ENCODE data around the gene OPRM1. TPM values are rescaled to one million over a fixed set of nuclear protein-coding genes. Genes with fewer than 3 reads are reported as not detected.

OPRM1 gene
- polyA plus RNA-seq, 3 donors, result not detected

DNA sequence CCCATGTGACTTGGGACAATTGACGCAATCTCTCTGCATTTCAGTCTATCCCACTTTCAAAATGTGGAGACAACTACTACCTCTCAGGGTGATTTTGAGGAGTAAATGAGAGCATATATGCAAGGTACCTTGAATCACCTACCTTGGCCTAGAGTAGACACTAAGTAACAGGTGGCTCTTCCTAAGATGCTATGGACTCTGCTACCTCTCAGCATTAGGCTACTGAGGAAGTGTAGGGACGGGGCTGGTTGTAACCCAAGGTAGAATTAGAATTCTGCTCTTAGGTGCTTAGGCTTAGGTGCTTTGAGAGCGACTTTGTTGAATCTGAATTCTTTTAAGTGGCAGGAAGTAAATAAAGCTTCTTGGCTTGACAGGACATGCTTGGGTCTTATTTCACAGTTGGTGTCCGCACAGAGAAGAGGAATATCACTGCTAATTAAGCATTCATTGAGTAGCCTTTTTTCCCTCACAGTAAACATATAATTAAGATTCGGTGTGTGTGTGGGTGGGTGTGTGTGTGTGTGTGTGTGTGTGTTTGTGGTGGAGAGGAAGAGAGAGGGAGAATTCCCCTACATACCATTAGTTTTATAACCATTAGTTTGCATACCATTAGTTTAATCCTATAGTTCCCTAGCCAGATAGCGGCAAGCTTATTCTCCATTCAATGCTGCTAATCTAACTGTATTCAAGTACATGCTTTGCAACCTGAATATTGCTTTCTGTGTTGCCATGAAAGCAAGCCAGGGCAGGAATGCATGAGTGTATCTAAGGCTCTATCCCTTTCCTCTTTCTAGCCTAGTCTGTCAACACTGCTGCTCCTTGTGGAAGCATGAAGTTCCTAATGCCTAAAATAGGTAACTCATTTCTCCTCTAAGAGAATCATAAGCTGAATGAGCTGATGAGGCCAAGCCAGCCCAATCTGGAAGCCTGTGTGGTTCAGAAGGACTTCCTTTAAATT, 205.0 kb downstream of the OPRM1 start:
- WGBS, 3 donors, result 70 to 82% (median 79%) methylated on average over 6 of the region's 6 CpGs
- H3K27ac ChIP-seq (ENCODE audit: low read depth, low read length), result no peak overlapping the region

DNA sequence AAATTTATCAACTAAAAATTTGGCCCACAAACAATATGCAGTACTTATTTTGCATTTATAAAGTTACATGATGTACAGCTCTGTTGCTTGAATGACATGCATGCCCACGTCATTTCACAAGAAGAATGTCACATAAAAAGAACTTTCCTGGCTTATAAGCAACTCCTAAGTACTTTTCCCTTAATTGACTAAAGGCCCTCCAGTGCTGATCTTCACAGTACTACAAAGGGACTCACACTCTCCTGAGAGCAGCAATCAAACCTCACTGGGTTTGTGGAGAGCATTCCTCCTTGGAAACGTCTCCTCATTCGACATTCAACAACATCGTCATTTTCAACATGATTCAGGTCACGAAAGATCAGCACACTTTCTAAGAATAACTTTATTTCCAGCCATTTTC, 206.5 kb downstream of the OPRM1 start:
- WGBS, 3 donors, result 56 to 69% (median 65%) methylated on average over 5 of the region's 5 CpGs
- H3K27ac ChIP-seq (ENCODE audit: low read depth, low read length), result no peak overlapping the region

- H3K27ac ChIP-seq (ENCODE audit: low read depth, low read length), result no peak overlapping the region
- 68 to 79% (median 75%) methylated on average over 7 of the region's 7 CpGs for WGBS, 3 donors
Observed at GRCh38 chr6:154246723-154247118, 207.7 kb downstream of the OPRM1 start.

DNA sequence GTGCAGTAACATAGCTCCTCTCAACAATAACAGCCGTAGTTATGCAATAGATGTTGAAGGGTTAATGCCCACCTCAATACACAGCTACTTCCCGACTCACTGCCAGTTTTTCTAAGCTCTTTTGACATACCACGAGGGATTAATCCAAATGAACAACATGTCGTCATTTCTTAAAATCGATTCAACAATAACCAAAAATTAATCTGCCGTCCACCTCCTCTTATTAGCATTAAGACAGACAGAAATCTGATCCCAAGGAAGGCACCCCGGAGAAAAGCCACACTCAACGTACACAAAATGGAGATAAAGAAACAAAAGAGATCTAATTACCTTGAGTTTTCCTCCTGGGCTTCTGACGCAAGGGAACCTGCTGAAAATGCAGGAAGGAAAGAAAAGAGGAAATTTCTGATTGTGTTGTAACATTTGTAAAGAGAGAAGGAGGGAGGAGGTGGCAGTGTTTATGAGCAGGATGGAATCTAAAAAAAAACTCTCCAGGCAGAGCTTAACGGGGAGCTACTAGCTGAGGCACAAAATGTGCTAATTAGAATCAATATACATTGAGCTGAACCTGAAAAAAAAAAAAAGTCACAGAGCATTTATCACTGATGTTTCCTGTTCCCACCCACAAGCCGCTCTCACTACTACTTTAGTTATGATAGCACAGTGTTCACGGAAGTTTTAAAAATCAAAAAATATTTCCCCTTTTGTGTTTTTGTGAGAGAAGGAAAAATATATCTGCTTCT, 208.2 kb downstream of the OPRM1 start:
- no peak overlapping the region for H3K27ac ChIP-seq (ENCODE audit: low read depth, low read length)

GRCh38 chr6:154249499-154250298, 210.7 kb downstream of the OPRM1 start:
- 65 to 73% (median 72%) methylated on average over 8 of the region's 8 CpGs for WGBS, 3 donors
- H3K27ac ChIP-seq (ENCODE audit: low read depth, low read length), result no peak overlapping the region

More for the DNA sequence above, 208.2 kb downstream of the OPRM1 start:
- WGBS, 3 donors, result 20 to 30% (median 27%) methylated on average over 12 of the region's 12 CpGs

DNA sequence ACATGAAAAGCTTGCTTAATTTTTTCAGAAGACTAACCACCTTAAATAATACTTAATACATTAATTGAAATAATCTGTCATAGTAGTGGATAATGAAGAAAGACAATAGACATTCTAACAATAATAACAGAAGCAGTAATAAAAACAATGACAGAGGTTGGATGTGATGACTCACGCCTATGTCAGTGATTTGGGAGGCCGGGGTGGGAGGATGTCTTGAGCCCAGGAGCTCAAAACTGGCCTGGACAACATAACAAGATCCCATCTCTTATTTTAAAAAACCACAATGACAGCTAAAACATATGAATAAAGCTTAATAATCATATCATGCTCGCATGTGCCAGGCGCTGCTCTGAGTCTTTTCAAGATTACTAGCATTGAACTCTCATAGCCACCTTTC, 212.1 kb downstream of the OPRM1 start:
- H3K27ac ChIP-seq (ENCODE audit: low read depth, low read length), result no peak overlapping the region
- 72 to 84% (median 77%) methylated on average over 4 of the region's 4 CpGs for WGBS, 3 donors

GRCh38 chr6:154252678-154253077, 213.6 kb downstream of the OPRM1 start:
- whole genome bisulfite sequencing, 3 donors, result 45 to 73% (median 57%) methylated on average over 3 of the region's 3 CpGs
- no peak overlapping the region for H3K27ac ChIP-seq (ENCODE audit: low read depth, low read length)

DNA sequence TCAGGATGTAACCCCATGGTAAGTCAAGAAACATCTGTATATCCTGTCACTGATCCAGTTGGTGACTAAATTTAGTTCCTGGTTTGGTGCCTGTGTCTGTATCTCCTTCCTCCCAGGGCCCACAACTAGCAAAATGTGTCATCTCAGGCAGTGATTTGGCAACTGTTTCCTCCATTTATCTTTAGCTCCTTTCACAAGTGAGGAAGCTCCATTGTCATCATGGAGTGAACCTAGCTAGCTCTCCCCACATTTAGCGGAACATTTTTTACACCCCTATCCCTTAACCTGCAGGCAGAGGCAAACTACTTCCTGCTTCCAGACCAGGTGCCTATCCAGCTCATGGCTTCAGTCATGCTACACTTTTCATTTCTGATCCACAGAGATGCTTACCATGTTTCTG, 218.0 kb downstream of the OPRM1 start:
- 41 to 88% (median 46%) methylated on average over 1 of the region's 1 CpG for whole genome bisulfite sequencing, 3 donors
- H3K27ac ChIP-seq (ENCODE audit: low read depth, low read length), result no peak overlapping the region

- 68 to 77% (median 76%) methylated on average over 4 of the region's 4 CpGs for WGBS, 3 donors
- no peak overlapping the region for H3K27ac ChIP-seq (ENCODE audit: low read depth, low read length)
Observed at GRCh38 chr6:154258064-154258757, 219.2 kb downstream of the OPRM1 start.

DNA sequence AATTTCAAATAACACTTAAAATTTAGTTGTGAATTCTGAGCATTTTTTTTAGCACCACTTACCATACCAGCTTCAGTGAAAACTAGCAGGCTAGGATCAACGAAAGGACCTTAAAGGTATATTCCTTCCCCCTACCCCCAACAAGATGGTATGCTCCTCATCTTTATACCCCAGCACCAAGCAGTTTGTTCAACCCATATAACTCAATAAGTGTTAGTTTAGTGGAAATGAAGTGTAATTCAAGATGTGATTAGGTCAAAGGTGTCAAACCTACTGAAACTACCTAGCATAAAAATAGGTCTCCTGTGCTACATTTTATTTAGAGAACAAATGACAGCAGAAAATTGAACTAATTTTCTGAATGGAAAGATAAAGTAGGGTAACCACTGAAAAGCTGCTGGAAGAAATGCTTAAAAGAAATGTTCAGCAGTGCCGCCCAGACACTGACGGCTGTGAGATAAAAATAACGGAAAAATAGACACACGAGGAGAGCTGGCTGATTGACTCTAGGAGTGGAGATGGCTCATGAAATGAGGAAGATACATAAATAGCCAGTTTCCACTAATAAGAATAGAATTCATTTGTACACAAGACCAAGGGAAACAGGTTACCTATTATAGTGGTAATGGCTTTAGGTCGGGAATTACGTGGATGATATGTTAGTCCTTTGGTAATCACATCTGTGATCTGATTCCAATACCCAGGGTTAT, 222.8 kb downstream of the OPRM1 start:
- WGBS, 3 donors, result 83 to 88% (median 87%) methylated on average over 7 of the region's 7 CpGs
- no peak overlapping the region for H3K27ac ChIP-seq (ENCODE audit: low read depth, low read length)

DNA sequence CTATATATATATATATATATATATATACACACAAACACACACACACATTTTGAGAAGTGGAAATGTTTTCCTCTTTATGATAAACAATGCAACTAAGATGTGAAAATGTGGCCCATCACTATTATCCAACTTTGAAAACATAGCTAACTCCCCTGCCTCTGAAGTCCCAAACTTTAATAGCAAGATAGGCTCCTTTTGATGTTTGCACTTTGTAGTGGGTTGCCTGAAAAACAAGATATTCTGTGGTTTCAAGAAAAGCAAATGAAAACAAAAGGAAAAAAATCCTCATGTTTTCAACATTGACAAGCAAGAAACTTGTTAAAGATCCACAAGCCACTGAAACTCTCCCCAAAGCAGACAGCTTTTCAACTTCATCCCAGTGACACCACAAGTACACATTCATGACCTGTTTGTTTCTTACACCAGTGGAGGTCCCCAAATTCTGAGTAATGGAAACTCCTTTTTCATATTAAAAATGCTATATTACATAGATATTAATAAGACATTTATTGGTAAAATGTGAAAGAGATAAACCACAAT, 227.6 kb downstream of the OPRM1 start:
- no peak overlapping the region for H3K27ac ChIP-seq (ENCODE audit: low read depth, low read length)

GRCh38 chr6:154267508-154268106, 228.6 kb downstream of the OPRM1 start:
- WGBS, 3 donors, result 76 to 92% (median 80%) methylated on average over 3 of the region's 3 CpGs
- no peak overlapping the region for H3K27ac ChIP-seq (ENCODE audit: low read depth, low read length)

GRCh38 chr6:154268486-154268885, 229.4 kb downstream of the OPRM1 start:
- 74 to 85% (median 79%) methylated on average over 3 of the region's 3 CpGs for WGBS, 3 donors
- no peak overlapping the region for H3K27ac ChIP-seq (ENCODE audit: low read depth, low read length)

DNA sequence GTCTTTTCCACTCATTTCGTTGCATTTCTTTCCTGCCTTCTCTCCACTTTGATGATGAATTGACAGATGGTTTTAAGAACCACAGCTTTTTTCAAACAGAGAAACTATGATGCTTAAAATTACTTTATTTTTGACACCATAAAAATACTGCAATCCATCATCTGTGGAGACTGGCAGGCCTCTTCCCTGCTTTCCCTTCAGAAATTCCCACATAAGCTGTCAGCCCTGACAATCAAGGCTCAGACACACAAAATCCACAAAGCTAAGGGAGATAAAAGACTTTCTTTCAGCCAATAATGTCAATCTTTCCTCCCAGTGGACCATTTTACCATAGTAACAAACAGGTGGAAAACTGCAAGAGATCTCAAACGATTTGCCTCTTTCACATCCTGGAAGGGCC, 235.1 kb downstream of the OPRM1 start:
- no peak overlapping the region for H3K27ac ChIP-seq (ENCODE audit: low read depth, low read length)
- 83 to 86% (median 84%) methylated on average over 2 of the region's 2 CpGs for WGBS, 3 donors

DNA sequence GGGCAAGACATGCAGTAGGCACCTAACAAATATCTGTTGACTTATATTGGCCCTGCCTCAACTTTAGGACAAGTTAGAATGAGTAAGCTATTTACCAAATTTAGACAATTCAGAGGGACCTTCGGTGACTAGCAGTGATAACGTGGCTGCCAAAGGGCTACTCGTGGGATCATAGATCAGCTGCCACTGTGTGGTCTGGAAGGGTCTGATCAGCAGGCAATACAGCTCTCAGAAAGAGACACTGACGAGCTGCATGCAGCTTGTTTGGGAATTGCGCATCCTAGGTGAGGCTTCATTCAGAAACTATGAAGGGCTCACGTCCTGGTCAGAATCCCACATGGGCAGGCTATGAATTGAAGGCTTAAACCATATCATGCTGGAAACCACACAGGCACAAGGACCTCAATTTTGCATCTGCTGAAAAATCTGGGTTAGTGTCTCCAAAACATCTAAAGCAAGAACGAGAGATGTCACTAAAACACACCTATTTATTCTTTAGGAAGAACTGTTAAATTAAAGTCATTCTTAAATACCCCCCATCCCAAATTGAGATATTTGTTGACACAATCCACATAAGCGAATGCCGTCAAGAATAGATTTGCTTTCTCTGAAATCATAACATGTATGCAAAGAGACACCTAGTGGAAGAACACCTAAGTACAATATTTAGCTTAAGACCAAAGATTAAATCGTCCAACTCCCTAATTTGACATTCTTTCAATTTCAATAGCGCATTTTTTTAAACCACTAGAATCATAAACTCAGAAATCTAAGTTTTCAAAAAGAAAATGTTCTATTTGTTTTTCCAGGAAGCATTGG, 238.0 kb downstream of the OPRM1 start:
- 35 to 41% (median 38%) methylated on average over 11 of the region's 11 CpGs for WGBS, 3 donors
- no peak overlapping the region for H3K27ac ChIP-seq (ENCODE audit: low read depth, low read length)

DNA sequence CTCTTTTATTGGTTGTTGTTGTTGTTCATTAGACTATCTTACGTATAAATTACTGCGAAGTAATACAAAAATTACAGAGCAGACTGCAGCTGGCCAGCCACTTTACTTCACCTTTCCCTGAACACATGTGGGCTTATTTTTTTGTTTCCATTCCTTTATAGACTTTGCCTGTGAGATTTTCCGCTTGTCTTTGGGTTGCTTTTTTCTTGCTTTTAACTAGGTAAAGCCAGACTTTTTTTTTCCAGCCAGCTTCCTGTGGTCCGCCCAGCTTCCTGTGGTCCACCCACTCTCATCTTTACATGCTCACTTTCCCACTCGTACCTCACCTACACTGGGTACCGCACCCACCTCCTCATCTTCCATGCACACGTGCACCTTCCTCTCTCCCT, 238.6 kb downstream of the OPRM1 start:
- H3K27ac ChIP-seq (ENCODE audit: low read depth, low read length), result no peak overlapping the region
- 41 to 65% (median 46%) methylated on average over 7 of the region's 7 CpGs for WGBS, 3 donors
